HepG2 (cell line): ENCODE results near the gene ZNF512B. TPM values are rescaled to one million over a fixed set of nuclear protein-coding genes. Genes with fewer than 3 reads are reported as not detected.
A peak's percentile ranks its signal among the peaks of the same experiment; 100 is the strongest.

ENCODE experiments used
- DNMT1 ChIP-seq: sonication (generic); formaldehyde crosslinking; IDR thresholded peaks from 2 replicates; pipeline ENCODE4 v1.5.1; 2020; ENCODE audit warnings: mild to moderate bottlenecking, missing genetic modification reagents
- HHEX ChIP-seq: IDR thresholded peaks from 2 replicates; pipeline ENCODE4 v1.6.1; 2016; ENCODE audit warnings: control low read depth
- HOXA5 ChIP-seq: sonication (generic); formaldehyde crosslinking; IDR thresholded peaks from 2 replicates; pipeline ENCODE4 v1.4.0; 2020; ENCODE audit warnings: missing genetic modification reagents
- KDM5A ChIP-seq: fragments of 200-600 bp; sonication (generic); IDR thresholded peaks from 2 replicates; pipeline ENCODE4 v1.7.0; 2018; ENCODE audit warnings: antibody characterized with exemption, mild to moderate bottlenecking, low read length, borderline replicate concordance
- KMT2A ChIP-seq: sonication (generic); formaldehyde crosslinking; IDR thresholded peaks from 2 replicates; pipeline ENCODE4 v1.4.0; 2020; ENCODE audit warnings: missing genetic modification reagents
- MEF2D ChIP-seq: sonication (generic); formaldehyde crosslinking; IDR thresholded peaks from 2 replicates; pipeline ENCODE4 v1.5.1; 2020; ENCODE audit warnings: mild to moderate bottlenecking, missing genetic modification reagents
- SMAD1 ChIP-seq: sonication (generic); formaldehyde crosslinking; IDR thresholded peaks from 2 replicates; pipeline ENCODE4 v1.4.0; 2020; ENCODE audit warnings: missing genetic modification reagents, low read depth, mild to moderate bottlenecking, borderline replicate concordance
- U2AF1 ChIP-seq: fragments of 200-400 bp; formaldehyde crosslinking; optimal IDR thresholded peaks from 2 replicates; pipeline ENCODE3; 2017; ENCODE audit warnings: mild to moderate bottlenecking, low read depth, low read length
- ZNF570 ChIP-seq: sonication (generic); formaldehyde crosslinking; IDR thresholded peaks from 2 replicates; pipeline ENCODE4 v1.4.0; 2020; ENCODE audit warnings: mild to moderate bottlenecking, missing genetic modification reagents, borderline replicate concordance
- polyA plus RNA-seq, 8 experiments: library from polyadenylated mRNA; depleted of rRNA in 3 of 8; stranded (reverse) in 7 of 8; unstranded in 1 of 8; fragments of >200 nt; fragmentation: Illumina TruSeq in 4 of 8; extraction: Trizol in 4 of 8; gene quantifications; 2 replicates each; pipeline versions ENCODE4 v1.2.1 to v1.2.3, GENCODE V29; 2011 to 2016; ENCODE audit warnings: low read depth in 4 of 8, missing spikeins in 1 of 8, mixed read lengths in 1 of 8; ENCODE audit not compliant: insufficient read depth in 1 of 8
- total RNA-seq, 5 experiments: library from RNA; depleted of rRNA; stranded (reverse); fragments of >200 nt; fragmentation: Illumina TruSeq; extraction: Trizol; gene quantifications; 2 replicates each; pipeline ENCODE4 v1.2.3, GENCODE V29; 2016; ENCODE audit warnings: low read depth in 1 of 5
- TF ChIP-seq, protein P1 (sequence below): sonication (generic); formaldehyde crosslinking; IDR thresholded peaks from 2 replicates; pipeline ENCODE4 v1.5.1; 2020; ENCODE audit warnings: missing genetic modification reagents, mild to moderate bottlenecking, borderline replicate concordance
- TF ChIP-seq, protein P2 (sequence below): sonication (generic); formaldehyde crosslinking; IDR thresholded peaks from 2 replicates; pipeline ENCODE4 v1.5.0; 2020; ENCODE audit warnings: missing genetic modification reagents, mild to moderate bottlenecking, borderline replicate concordance
- TF ChIP-seq, protein P3 (sequence below): sonication (generic); formaldehyde crosslinking; IDR thresholded peaks from 2 replicates; pipeline ENCODE4 v1.5.1; 2020; ENCODE audit warnings: mild to moderate bottlenecking, missing genetic modification reagents, moderate library complexity
- TF ChIP-seq, protein P4 (sequence below): sonication (generic); formaldehyde crosslinking; IDR thresholded peaks from 2 replicates; pipeline ENCODE4 v1.5.0; 2020; ENCODE audit warnings: mild to moderate bottlenecking, missing genetic modification reagents
- TF ChIP-seq, protein P5 (sequence below): sonication (generic); formaldehyde crosslinking; IDR thresholded peaks from 2 replicates; pipeline ENCODE4 v1.9.0; 2021; ENCODE audit warnings: missing genetic modification reagents, mild to moderate bottlenecking, borderline replicate concordance
- TF ChIP-seq, protein P6 (sequence below): sonication (generic); formaldehyde crosslinking; IDR thresholded peaks from 2 replicates; pipeline ENCODE4 v1.8.1; 2023; ENCODE audit warnings: mild to moderate bottlenecking, missing genetic modification reagents

Gene ZNF512B
- total and polyA plus RNA-seq, 2 of the 13 experiments (the other 11 are each of a cell fraction or from before 2014, with no cell fraction given): 11.5 to 30.6 TPM

DNA sequence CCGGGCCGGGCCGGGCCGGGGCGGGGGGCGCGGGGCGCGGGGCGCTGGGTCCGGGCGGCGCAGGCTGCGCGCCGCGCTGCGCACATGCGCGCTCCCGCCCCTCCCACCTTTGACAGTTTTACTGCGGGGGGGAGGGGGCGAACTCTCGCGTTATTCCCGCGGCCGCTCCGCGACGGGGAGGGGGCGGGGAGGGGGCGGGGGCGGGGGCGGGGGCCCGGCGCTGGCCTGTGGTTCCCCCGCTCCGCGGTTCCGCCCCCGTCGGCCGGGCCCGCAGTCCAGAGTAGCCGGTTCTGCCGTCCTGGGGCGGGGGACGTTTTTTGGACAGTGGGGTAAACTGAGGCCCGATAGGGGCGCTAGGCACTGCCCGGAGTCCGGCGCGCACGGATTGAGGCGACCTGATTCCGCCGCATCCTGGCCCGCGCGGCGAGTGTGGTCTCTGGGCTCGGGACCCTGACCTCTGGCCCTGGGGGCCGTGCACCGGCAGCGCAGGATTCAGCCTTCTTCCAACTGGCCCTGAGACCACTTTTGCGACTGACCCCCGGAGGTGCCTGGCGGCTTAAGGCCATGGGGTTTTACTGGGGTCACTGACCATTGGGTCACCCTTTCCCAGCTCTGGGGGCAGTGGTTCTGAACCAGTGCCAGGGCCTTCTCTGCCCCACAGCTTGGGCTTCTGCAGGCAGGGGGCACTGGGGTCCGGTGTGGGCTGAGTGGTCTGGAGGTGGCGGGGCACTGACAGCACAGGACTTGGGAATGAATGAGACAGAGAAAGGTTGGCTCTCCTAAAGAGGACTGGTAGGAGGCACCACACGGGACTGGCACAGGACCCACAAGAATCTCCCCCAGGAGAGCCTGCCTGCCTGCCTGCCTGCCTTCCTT, at the start of gene ZNF512B (continued):
- TF ChIP-seq SMAD1 (CRISPR knock-in tag) (peak; percentile 62; the same call in 1 of the 2 replicates), KDM5A (no peak; the same call in 1 of the 2 replicates), HHEX (CRISPR knock-in tag) (no peak), HOXA5 (CRISPR knock-in tag) (peak; percentile 49; the same call in 1 of the 2 replicates), U2AF1 (no peak), KMT2A (CRISPR knock-in tag) (no peak), ZNF570 (CRISPR knock-in tag) (no peak), MEF2D (CRISPR knock-in tag) (peak; percentile 63; the same call in 1 of the 2 replicates), DNMT1 (CRISPR knock-in tag) (no peak)
- TF ChIP-seq, protein P1, sequence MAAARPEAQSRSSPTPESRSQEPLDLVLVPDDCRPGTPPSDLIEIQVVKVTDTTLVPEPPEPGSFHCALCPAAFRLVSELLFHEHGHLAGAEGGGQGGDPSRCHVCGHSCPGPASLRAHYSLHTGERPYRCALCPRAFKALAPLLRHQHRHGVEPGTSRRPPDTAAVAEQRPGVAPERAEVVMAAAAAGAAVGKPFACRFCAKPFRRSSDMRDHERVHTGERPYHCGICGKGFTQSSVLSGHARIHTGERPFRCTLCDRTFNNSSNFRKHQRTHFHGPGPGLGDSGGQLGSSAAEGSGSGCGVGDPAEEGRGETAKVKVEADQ: no peak
- TF ChIP-seq, protein P2, sequence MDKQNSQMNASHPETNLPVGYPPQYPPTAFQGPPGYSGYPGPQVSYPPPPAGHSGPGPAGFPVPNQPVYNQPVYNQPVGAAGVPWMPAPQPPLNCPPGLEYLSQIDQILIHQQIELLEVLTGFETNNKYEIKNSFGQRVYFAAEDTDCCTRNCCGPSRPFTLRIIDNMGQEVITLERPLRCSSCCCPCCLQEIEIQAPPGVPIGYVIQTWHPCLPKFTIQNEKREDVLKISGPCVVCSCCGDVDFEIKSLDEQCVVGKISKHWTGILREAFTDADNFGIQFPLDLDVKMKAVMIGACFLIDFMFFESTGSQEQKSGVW (CRISPR knock-in tag): no peak
- TF ChIP-seq, protein P3, sequence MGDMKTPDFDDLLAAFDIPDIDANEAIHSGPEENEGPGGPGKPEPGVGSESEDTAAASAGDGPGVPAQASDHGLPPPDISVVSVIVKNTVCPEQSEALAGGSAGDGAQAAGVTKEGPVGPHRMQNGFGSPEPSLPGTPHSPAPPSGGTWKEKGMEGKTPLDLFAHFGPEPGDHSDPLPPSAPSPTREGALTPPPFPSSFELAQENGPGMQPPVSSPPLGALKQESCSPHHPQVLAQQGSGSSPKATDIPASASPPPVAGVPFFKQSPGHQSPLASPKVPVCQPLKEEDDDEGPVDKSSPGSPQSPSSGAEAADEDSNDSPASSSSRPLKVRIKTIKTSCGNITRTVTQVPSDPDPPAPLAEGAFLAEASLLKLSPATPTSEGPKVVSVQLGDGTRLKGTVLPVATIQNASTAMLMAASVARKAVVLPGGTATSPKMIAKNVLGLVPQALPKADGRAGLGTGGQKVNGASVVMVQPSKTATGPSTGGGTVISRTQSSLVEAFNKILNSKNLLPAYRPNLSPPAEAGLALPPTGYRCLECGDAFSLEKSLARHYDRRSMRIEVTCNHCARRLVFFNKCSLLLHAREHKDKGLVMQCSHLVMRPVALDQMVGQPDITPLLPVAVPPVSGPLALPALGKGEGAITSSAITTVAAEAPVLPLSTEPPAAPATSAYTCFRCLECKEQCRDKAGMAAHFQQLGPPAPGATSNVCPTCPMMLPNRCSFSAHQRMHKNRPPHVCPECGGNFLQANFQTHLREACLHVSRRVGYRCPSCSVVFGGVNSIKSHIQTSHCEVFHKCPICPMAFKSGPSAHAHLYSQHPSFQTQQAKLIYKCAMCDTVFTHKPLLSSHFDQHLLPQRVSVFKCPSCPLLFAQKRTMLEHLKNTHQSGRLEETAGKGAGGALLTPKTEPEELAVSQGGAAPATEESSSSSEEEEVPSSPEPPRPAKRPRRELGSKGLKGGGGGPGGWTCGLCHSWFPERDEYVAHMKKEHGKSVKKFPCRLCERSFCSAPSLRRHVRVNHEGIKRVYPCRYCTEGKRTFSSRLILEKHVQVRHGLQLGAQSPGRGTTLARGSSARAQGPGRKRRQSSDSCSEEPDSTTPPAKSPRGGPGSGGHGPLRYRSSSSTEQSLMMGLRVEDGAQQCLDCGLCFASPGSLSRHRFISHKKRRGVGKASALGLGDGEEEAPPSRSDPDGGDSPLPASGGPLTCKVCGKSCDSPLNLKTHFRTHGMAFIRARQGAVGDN: peak; percentile 78
- TF ChIP-seq, protein P4, sequence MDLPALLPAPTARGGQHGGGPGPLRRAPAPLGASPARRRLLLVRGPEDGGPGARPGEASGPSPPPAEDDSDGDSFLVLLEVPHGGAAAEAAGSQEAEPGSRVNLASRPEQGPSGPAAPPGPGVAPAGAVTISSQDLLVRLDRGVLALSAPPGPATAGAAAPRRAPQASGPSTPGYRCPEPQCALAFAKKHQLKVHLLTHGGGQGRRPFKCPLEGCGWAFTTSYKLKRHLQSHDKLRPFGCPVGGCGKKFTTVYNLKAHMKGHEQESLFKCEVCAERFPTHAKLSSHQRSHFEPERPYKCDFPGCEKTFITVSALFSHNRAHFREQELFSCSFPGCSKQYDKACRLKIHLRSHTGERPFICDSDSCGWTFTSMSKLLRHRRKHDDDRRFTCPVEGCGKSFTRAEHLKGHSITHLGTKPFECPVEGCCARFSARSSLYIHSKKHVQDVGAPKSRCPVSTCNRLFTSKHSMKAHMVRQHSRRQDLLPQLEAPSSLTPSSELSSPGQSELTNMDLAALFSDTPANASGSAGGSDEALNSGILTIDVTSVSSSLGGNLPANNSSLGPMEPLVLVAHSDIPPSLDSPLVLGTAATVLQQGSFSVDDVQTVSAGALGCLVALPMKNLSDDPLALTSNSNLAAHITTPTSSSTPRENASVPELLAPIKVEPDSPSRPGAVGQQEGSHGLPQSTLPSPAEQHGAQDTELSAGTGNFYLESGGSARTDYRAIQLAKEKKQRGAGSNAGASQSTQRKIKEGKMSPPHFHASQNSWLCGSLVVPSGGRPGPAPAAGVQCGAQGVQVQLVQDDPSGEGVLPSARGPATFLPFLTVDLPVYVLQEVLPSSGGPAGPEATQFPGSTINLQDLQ (CRISPR knock-in tag): no peak
- TF ChIP-seq, protein P5, sequence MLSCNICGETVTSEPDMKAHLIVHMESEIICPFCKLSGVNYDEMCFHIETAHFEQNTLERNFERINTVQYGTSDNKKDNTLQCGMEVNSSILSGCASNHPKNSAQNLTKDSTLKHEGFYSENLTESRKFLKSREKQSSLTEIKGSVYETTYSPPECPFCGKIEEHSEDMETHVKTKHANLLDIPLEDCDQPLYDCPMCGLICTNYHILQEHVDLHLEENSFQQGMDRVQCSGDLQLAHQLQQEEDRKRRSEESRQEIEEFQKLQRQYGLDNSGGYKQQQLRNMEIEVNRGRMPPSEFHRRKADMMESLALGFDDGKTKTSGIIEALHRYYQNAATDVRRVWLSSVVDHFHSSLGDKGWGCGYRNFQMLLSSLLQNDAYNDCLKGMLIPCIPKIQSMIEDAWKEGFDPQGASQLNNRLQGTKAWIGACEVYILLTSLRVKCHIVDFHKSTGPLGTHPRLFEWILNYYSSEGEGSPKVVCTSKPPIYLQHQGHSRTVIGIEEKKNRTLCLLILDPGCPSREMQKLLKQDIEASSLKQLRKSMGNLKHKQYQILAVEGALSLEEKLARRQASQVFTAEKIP (CRISPR knock-in tag): no peak
- TF ChIP-seq, protein P6, sequence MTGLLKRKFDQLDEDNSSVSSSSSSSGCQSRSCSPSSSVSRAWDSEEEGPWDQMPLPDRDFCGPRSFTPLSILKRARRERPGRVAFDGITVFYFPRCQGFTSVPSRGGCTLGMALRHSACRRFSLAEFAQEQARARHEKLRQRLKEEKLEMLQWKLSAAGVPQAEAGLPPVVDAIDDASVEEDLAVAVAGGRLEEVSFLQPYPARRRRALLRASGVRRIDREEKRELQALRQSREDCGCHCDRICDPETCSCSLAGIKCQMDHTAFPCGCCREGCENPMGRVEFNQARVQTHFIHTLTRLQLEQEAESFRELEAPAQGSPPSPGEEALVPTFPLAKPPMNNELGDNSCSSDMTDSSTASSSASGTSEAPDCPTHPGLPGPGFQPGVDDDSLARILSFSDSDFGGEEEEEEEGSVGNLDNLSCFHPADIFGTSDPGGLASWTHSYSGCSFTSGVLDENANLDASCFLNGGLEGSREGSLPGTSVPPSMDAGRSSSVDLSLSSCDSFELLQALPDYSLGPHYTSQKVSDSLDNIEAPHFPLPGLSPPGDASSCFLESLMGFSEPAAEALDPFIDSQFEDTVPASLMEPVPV (CRISPR knock-in tag): no peak; the same call in 1 of the 2 replicates
